Parathyroid adenoma (tissue), 2 donors: ENCODE results near the gene PCDH15.

Source experiments
- H2AFZ ChIP-seq: fragments of 300-600 bp; sonication (generic); one replicate; pipeline ENCODE4 v1.7.0; 2017; ENCODE audit warnings: antibody characterized with exemption, mild to moderate bottlenecking
- H3K27ac ChIP-seq: fragments of 300-600 bp; sonication (generic); one replicate; pipeline ENCODE4 v1.7.0; 2017
- H3K27me3 ChIP-seq: fragments of 300-600 bp; sonication (generic); one replicate; pipeline ENCODE4 v1.7.0; 2017; ENCODE audit warnings: low read length; ENCODE audit not compliant: control insufficient read depth, insufficient read depth
- H3K36me3 ChIP-seq: fragments of 300-600 bp; sonication (generic); one replicate; pipeline ENCODE4 v1.7.0; 2017; ENCODE audit warnings: low read length; ENCODE audit not compliant: control insufficient read depth, insufficient read depth
- H3K4me1 ChIP-seq: fragments of 300-600 bp; sonication (generic); one replicate; pipeline ENCODE4 v1.7.0; 2017; ENCODE audit warnings: control low read depth
- H3K4me2 ChIP-seq: fragments of 300-600 bp; sonication (generic); one replicate; pipeline ENCODE4 v1.7.0; 2017; ENCODE audit warnings: low read length
- H3K4me3 ChIP-seq: fragments of 300-600 bp; sonication (generic); one replicate; pipeline ENCODE4 v1.7.0; 2017; ENCODE audit warnings: low read depth, low read length
- H3K79me2 ChIP-seq: fragments of 300-600 bp; sonication (generic); one replicate; pipeline ENCODE4 v1.7.0; 2017; ENCODE audit warnings: control low read depth
- H3K9ac ChIP-seq: fragments of 300-600 bp; sonication (generic); one replicate; pipeline ENCODE4 v1.7.0; 2017; ENCODE audit warnings: mild to moderate bottlenecking
- H3K9me3 ChIP-seq: fragments of 300-600 bp; sonication (generic); one replicate; pipeline ENCODE4 v1.7.0; 2017; ENCODE audit warnings: low read length; ENCODE audit not compliant: control insufficient read depth
- TF ChIP-seq, protein P1 (sequence below): fragments of 300-600 bp; sonication (generic); IDR thresholded peaks from one replicate; pipeline ENCODE4 v1.7.0; 2017; ENCODE audit warnings: antibody characterized with exemption, mild to moderate bottlenecking
- donor health status: primary hyperparathyroidism.

PCDH15 gene

DNA sequence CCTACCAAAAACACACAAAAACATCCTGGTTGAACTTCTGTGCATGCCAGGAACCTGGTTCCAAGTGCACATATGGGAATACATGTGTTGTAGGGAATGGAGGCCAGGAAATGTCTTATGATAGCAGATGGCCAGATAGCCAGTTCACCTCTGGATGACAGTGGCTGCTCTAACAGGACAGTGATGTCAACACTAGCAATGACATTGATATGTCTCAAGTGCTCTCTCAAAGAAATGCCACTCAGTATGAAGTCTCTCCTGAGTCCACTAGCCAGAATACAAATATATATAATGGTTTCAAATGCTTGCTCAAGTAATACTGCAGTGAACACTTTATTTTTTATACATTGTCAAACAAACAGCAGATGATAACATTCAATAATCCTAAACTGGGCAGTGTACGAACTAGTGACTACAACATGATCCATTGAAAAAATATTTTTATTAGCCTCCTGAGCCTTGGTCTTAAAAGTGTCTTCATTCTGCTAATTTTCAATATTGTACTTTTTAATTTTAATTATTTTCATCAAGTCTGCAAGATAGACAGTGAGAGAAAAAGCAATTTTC lies 26.0 kb upstream of the PCDH15 start:
- Histone ChIP-seq H3K79me2 (no peaks in the 10 kb centered on the region), H3K4me3 (no peak overlapping the region), H3K27ac (no peak overlapping the region), H3K4me1 (no peaks in the 10 kb centered on the region), H3K36me3 (no peaks in the 10 kb centered on the region), H3K27me3 (no peaks in the 10 kb centered on the region), H2AFZ (no peak overlapping the region), H3K9ac (no peak overlapping the region), H3K4me2 (no peak overlapping the region), H3K9me3 (no peaks in the 10 kb centered on the region)
- TF ChIP-seq, protein P1, sequence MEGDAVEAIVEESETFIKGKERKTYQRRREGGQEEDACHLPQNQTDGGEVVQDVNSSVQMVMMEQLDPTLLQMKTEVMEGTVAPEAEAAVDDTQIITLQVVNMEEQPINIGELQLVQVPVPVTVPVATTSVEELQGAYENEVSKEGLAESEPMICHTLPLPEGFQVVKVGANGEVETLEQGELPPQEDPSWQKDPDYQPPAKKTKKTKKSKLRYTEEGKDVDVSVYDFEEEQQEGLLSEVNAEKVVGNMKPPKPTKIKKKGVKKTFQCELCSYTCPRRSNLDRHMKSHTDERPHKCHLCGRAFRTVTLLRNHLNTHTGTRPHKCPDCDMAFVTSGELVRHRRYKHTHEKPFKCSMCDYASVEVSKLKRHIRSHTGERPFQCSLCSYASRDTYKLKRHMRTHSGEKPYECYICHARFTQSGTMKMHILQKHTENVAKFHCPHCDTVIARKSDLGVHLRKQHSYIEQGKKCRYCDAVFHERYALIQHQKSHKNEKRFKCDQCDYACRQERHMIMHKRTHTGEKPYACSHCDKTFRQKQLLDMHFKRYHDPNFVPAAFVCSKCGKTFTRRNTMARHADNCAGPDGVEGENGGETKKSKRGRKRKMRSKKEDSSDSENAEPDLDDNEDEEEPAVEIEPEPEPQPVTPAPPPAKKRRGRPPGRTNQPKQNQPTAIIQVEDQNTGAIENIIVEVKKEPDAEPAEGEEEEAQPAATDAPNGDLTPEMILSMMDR: no peak

DNA sequence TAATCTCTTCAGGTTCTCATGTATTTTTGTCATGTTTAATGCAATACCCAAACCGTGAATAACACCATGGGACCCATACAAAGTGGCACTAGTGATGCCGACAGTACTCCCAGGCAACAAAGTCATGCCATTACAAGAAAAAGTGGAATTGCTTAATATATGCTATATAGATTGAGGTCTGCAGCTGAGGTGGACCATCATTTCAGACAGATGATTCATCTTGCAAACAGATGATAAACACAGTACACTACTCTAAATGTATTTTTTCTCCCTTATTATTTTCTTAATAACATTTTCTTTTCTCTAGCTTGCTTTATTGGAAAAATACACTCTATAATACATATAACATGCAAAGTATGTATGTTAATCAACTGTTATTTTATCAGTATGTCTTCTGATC lies 14.6 kb upstream of the PCDH15 start:
- H3K9me3 ChIP-seq: no peaks in the 10 kb centered on the region
- no peaks in the 10 kb centered on the region for H3K79me2 ChIP-seq
- no peaks in the 10 kb centered on the region for H3K27me3 ChIP-seq
- no peaks in the 10 kb centered on the region for H3K4me1 ChIP-seq
- no peaks in the 10 kb centered on the region for H3K36me3 ChIP-seq
- TF ChIP-seq, protein P1: no peak
- no peak overlapping the region for H2AFZ ChIP-seq
- no peak overlapping the region for H3K4me3 ChIP-seq
- no peak overlapping the region for H3K27ac ChIP-seq
- H3K4me2 ChIP-seq: no peak overlapping the region
- no peak overlapping the region for H3K9ac ChIP-seq

DNA sequence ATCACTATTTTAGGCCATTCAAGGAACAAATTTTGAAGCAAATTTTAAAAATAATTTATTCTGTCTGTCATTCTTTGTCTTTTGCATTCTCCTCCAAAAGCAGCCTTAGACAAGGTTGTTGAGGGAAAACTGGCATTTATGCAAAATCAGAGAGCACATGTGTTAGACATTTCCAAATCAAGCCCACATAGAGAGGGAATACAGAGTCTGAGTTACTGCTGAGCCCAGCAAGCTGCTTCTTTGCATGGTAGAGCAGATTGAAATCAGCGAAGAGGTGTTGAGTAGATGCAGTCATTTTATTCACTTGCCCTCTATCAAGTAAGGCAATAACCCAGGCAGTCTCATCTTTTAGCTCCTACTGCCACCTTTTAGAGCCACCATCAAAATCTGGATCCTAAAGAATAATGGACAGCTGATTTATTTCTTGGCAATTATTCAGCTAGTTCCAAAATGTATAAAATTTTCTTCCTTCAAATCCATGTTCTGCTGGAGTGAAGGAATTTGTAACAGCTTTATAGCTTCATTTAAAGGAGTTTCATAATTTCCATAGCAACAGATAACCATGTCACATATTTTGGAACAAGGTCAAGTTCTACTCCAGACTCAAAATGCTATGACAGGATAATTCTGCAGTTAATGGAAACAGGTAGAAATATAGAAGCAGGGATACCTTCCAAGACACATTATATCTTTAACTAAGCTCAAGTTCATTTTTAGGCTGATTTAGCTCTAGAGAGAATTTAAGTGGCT lies 7.3 kb upstream of the PCDH15 start:
- Histone ChIP-seq H3K79me2 (no peaks in the 10 kb centered on the region), H2AFZ (no peak overlapping the region), H3K4me2 (peak overlapping the region; percentile 30), H3K27ac (no peak overlapping the region), H3K27me3 (no peaks in the 10 kb centered on the region), H3K4me1 (no peaks in the 10 kb centered on the region), H3K4me3 (peak overlapping the region; percentile 12), H3K9me3 (no peaks in the 10 kb centered on the region), H3K9ac (no peak overlapping the region), H3K36me3 (no peaks in the 10 kb centered on the region)
- TF ChIP-seq, protein P1: no peak

DNA sequence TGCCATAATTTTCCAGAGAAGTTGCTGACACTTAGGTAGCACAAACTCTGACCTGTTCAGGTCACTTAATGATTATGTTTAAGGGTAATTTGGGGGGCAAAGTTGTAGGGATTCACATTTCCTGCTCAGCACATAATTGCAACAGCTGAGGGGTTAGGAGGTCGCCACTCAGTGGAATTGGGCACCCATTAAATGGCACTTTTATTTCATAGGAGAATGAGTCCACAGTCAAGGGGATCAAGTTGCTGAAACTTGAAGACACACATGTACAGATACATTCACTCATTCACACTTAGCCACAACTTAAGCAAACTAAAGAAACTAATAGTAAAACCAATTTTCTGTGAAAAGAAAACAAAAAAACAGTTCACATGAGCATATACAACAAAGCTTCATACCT lies 1.5 kb downstream of the PCDH15 start:
- Histone ChIP-seq H3K27ac (no peak overlapping the region), H3K9ac (no peak overlapping the region), H3K36me3 (no peaks in the 10 kb centered on the region), H3K4me1 (peaks cover 3% of the 10 kb centered on the region), H3K79me2 (no peaks in the 10 kb centered on the region), H3K9me3 (no peaks in the 10 kb centered on the region), H3K27me3 (no peaks in the 10 kb centered on the region), H3K4me3 (no peak overlapping the region), H2AFZ (no peak overlapping the region), H3K4me2 (no peak overlapping the region)
- TF ChIP-seq, protein P1: no peak
